ENCODE measurements around the gene NLN.

The NLN gene

GRCh38 chr5:65790371-65791163 lies 68.6 kb downstream of the NLN start:
- H4K20me1 ChIP-seq (ENCODE audit: insufficient read depth), result no peaks in the 10 kb centered on the region
- H3K79me2 ChIP-seq (ENCODE audit: insufficient read depth, low read depth), result no peaks in the 10 kb centered on the region
- H3K36me3 ChIP-seq (ENCODE audit: insufficient read depth), result no peaks in the 10 kb centered on the region
- TF ChIP-seq CTCF (conservative IDR thresholded peaks at IDR 0.05; ENCODE audit: low read depth, low read length), result no peak
- H2AFZ ChIP-seq (ENCODE audit: low read depth), result no peak overlapping the region
- H3K9ac ChIP-seq, result no peak overlapping the region
- no peak overlapping the region; the same call in 1 of the 2 replicates for H3K27ac ChIP-seq
- no peaks in the 10 kb centered on the region for H3K27me3 ChIP-seq (ENCODE audit: insufficient read depth, low read depth)
- H3K4me3 ChIP-seq (IDR thresholded peaks at IDR 0.05; ENCODE audit: insufficient read depth, low read depth, low read length), result no peak overlapping the region
- peak overlapping the region; percentile 35; the same call in 1 of the 2 replicates for H3K4me2 ChIP-seq
- peaks cover 18% of the 10 kb centered on the region for H3K4me1 ChIP-seq (ENCODE audit: low read depth, poor library complexity, severe bottlenecking)

- Histone ChIP-seq H4K20me1 (ENCODE audit: insufficient read depth) (no peaks in the 10 kb centered on the region), H3K79me2 (ENCODE audit: insufficient read depth, low read depth) (no peaks in the 10 kb centered on the region), H3K4me1 (ENCODE audit: low read depth, poor library complexity, severe bottlenecking) (peaks cover 18% of the 10 kb centered on the region), H3K36me3 (ENCODE audit: insufficient read depth) (no peaks in the 10 kb centered on the region), H3K27ac (no peak overlapping the region), H3K4me2 (no peak overlapping the region), H3K27me3 (ENCODE audit: insufficient read depth, low read depth) (no peaks in the 10 kb centered on the region), H2AFZ (ENCODE audit: low read depth) (no peak overlapping the region), H3K4me3 (IDR thresholded peaks at IDR 0.05; ENCODE audit: insufficient read depth, low read depth, low read length) (no peak overlapping the region), H3K9ac (no peak overlapping the region)
- TF ChIP-seq CTCF (conservative IDR thresholded peaks at IDR 0.05; ENCODE audit: low read depth, low read length), result no peak
Measured at GRCh38 chr5:65791712-65792673, 70.0 kb downstream of the NLN start.

GRCh38 chr5:65796269-65796668 lies 74.3 kb downstream of the NLN start:
- H3K27ac ChIP-seq, result no peak overlapping the region
- no peaks in the 10 kb centered on the region for H3K27me3 ChIP-seq (ENCODE audit: insufficient read depth, low read depth)
- no peak overlapping the region for H3K4me2 ChIP-seq
- H3K4me1 ChIP-seq (ENCODE audit: low read depth, poor library complexity, severe bottlenecking), result peaks cover 15% of the 10 kb centered on the region
- TF ChIP-seq CTCF (conservative IDR thresholded peaks at IDR 0.05; ENCODE audit: low read depth, low read length), result no peak
- no peak overlapping the region for H3K4me3 ChIP-seq (IDR thresholded peaks at IDR 0.05; ENCODE audit: insufficient read depth, low read depth, low read length)
- H2AFZ ChIP-seq (ENCODE audit: low read depth), result no peak overlapping the region
- no peaks in the 10 kb centered on the region for H4K20me1 ChIP-seq (ENCODE audit: insufficient read depth)
- no peaks in the 10 kb centered on the region for H3K36me3 ChIP-seq (ENCODE audit: insufficient read depth)
- H3K9ac ChIP-seq, result no peak overlapping the region
- H3K79me2 ChIP-seq (ENCODE audit: insufficient read depth, low read depth), result no peaks in the 10 kb centered on the region

GRCh38 chr5:65796751-65797316 lies 74.8 kb downstream of the NLN start:
- Histone ChIP-seq H2AFZ (ENCODE audit: low read depth) (no peak overlapping the region), H3K27me3 (ENCODE audit: insufficient read depth, low read depth) (no peaks in the 10 kb centered on the region), H3K27ac (no peak overlapping the region), H3K79me2 (ENCODE audit: insufficient read depth, low read depth) (no peaks in the 10 kb centered on the region), H3K4me3 (IDR thresholded peaks at IDR 0.05; ENCODE audit: insufficient read depth, low read depth, low read length) (no peak overlapping the region), H4K20me1 (ENCODE audit: insufficient read depth) (no peaks in the 10 kb centered on the region), H3K4me1 (ENCODE audit: low read depth, poor library complexity, severe bottlenecking) (peaks cover 17% of the 10 kb centered on the region), H3K4me2 (no peak overlapping the region), H3K9ac (no peak overlapping the region), H3K36me3 (ENCODE audit: insufficient read depth) (no peaks in the 10 kb centered on the region)
- no peak for TF ChIP-seq CTCF (conservative IDR thresholded peaks at IDR 0.05; ENCODE audit: low read depth, low read length)

Measured in KMS-11 (cell line).